GM12878 (cell line): ENCODE data around the gene ALPK1.

Experiments
- CTCF ChIP-seq, 3 experiments: IDR thresholded peaks in 2 of 3; conservative IDR thresholded peaks in 1 of 3; 2 replicates each; pipeline ENCODE4 v1.5.1; 2011; ENCODE audit warnings: low read depth in 3 of 3, low read length in 3 of 3, mild to moderate bottlenecking in 3 of 3, control low read depth in 2 of 3, moderate library complexity in 2 of 3, inconsistent platforms in 1 of 3, mixed read lengths in 1 of 3; ENCODE audit not compliant: control insufficient read depth in 2 of 3, insufficient read depth in 1 of 3; ENCODE audit errors: extremely low read depth in 1 of 3
- EZH2 ChIP-seq: IDR thresholded peaks from 2 replicates; pipeline ENCODE4 v1.6.1; 2012; ENCODE audit warnings: low read depth, mild to moderate bottlenecking, control low read depth, inconsistent platforms, low read length, borderline replicate concordance; ENCODE audit not compliant: control insufficient read depth
- FOS ChIP-seq: IDR thresholded peaks from 3 replicates; pipeline ENCODE4 v1.6.1; 2011; ENCODE audit warnings: borderline replicate concordance; ENCODE audit not compliant: insufficient read length; ENCODE audit errors: extremely low read depth
- MAX ChIP-seq: IDR thresholded peaks from 2 replicates; pipeline ENCODE4 v1.6.1; 2012; ENCODE audit warnings: low read depth, low read length, improper control_type of control experiment
- POLR2A ChIP-seq: IDR thresholded peaks from 2 replicates; pipeline ENCODE4 v1.6.1; 2011; ENCODE audit warnings: low read depth, mild to moderate bottlenecking, low read length
- TAF1 ChIP-seq: IDR thresholded peaks from 2 replicates; pipeline ENCODE4 v1.6.1; 2011; ENCODE audit warnings: mild to moderate bottlenecking, low read depth, low read length, borderline replicate concordance
- TF ChIP-seq, protein P1 (sequence below): fragments of 450-650 bp; IDR thresholded peaks from 2 replicates; pipeline ENCODE4 v1.6.1; 2017; ENCODE audit warnings: mild to moderate bottlenecking

DNA sequence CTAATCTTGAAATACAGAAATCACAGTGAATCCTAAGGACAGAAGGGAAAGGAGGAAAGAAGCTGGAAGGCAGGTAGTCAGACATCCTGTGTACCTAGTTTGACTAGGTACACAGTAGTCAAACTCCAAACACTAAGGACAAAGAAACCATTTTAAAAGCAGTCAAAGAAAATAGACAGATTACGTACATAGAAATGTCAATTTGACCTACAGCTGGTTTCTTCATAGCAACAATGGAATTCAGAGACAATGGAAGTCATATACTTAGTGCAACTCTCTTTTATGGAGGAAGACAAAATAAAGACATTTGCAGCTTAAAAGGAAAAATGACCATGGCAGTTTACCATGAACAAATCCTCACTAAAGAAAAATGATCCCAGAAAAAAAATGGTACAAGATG is 139.8 kb downstream of the ALPK1 start:
- TF ChIP-seq CTCF (IDR thresholded peaks at IDR 0.05 in 2 of 3, conservative IDR thresholded peaks at IDR 0.05 in 1 of 3; ENCODE audit: control insufficient read depth in 2 of 3, extremely low read depth in 1 of 3, insufficient read depth in 1 of 3, low read depth in 3 of 3, low read length in 3 of 3) (no peak), FOS (no peak), EZH2 (no peak), TAF1 (no peak), POLR2A (no peak), MAX (no peak)
- TF ChIP-seq, protein P1, sequence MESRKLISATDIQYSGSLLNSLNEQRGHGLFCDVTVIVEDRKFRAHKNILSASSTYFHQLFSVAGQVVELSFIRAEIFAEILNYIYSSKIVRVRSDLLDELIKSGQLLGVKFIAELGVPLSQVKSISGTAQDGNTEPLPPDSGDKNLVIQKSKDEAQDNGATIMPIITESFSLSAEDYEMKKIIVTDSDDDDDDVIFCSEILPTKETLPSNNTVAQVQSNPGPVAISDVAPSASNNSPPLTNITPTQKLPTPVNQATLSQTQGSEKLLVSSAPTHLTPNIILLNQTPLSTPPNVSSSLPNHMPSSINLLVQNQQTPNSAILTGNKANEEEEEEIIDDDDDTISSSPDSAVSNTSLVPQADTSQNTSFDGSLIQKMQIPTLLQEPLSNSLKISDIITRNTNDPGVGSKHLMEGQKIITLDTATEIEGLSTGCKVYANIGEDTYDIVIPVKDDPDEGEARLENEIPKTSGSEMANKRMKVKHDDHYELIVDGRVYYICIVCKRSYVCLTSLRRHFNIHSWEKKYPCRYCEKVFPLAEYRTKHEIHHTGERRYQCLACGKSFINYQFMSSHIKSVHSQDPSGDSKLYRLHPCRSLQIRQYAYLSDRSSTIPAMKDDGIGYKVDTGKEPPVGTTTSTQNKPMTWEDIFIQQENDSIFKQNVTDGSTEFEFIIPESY = no peak
